H54 (cell line): ENCODE data around the gene RFWD3.

Experiments
- DNase-seq: peaks from one replicate; pipeline ENCODE4 v3.0.0; 2011; ENCODE audit warnings: low spot score, mixed read lengths; ENCODE audit not compliant: insufficient read length
- FAIRE-seq: peaks from 3 replicates; lab custom pipeline; 2011; peaks lifted over from hg19 to GRCh38; lab: Jason Lieb, UNC
- POLR2A ChIP-seq: IDR thresholded peaks from 2 replicates; pipeline ENCODE4 v1.6.1; 2011; ENCODE audit warnings: low read depth, mild to moderate bottlenecking, low read length

Gene RFWD3

GRCh38 chr16:74652249-74652648 is 14.4 kb downstream of the RFWD3 start:
- DNase-seq (no peak), FAIRE-seq (no peak)
- no peak for TF ChIP-seq POLR2A

DNA sequence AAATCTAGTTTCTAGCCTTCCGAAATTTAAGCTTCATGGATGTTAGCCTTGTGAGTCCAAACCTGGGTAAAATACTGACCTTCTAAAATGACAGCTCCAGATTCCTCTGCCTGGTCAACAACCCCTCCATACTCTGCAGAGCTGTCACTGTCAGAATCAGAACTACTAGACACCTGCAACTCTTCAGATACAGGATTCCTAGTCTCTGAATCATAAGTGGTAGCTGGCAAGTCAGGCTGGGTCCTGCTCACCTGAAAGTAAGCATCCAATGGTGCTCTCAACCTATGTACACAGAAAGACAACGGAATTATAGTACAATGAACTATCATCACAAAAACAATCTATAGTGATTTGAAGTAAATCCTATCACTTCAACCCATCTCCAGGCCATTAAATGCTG is 14.8 kb downstream of the RFWD3 start:
- TF ChIP-seq POLR2A = no peak
- DNase-seq (no peak), FAIRE-seq (no peak)

DNA sequence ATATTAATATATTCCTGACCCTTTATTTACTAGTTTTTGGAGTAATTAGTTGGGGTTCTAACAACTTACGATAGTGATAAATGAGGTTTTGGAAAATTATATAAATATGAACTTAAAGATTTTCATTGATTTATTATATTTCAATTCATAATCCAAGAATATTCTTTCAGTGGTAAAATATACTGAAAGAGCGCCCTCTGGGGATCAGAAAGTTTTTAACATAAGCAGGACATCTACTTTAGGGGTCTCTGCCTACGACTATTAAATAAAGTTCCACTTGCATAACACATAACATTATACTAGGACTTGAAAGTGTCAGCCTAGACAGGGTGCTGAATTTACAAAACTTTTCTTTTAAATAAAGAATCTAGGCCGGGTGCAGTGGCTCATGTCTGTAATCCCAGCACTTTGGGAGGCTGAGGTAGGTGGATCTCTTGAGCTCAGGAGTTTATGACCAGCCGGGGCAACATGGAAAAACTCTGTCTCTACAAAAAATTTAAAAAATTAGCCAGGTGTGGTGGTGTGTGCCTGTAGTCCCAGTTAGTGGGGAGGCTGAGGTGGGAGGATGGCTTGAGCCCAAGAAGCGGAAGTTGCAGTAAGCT is 15.6 kb downstream of the RFWD3 start:
- TF ChIP-seq POLR2A = no peak
- DNase-seq = no peak
- no peak for FAIRE-seq

DNA sequence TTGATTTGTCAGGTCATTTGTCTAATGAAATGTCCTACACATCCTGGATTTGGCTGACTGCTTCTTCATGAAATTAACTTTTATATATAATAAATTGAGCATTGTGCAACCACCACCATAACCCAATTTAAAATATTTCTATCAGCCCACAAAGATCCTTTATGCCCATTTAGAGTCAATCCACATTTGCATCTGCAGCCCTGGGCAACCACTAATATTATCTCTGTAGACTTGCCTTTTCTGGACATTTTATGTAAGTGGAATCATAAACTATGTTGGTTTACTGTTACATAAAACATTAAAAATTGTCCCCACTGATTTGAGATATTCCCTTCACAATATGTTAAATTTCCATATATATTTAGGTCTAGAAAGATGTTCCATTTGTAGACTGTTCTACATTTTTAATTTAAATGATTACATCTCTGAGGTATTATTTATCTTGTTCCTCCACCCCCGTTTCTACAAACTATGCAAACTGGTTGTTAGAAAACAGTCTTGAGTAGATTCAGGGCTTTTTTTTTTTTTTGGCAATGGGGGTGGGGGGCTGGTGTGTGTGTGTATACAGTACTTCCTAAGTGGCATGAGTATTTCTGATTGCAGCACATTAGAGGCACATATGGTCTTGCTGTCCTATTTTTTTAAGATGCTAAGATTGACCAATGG is 16.7 kb downstream of the RFWD3 start:
- DNase-seq (no peak), FAIRE-seq (no peak)
- TF ChIP-seq POLR2A = no peak

- FAIRE-seq (no peak), DNase-seq (no peak)
- TF ChIP-seq POLR2A = no peak
Measured at GRCh38 chr16:74641969-74642368, 24.7 kb downstream of the RFWD3 start.

- FAIRE-seq (no peak), DNase-seq (no peak)
- TF ChIP-seq POLR2A = no peak
Measured at GRCh38 chr16:74637742-74638453, 28.8 kb downstream of the RFWD3 start.

- DNase-seq = no peak
- no peak for FAIRE-seq
- TF ChIP-seq POLR2A = no peak
Measured at GRCh38 chr16:74635303-74635702, 31.4 kb downstream of the RFWD3 start.

GRCh38 chr16:74633686-74634085 is 33.0 kb downstream of the RFWD3 start:
- FAIRE-seq (no peak), DNase-seq (no peak)
- TF ChIP-seq POLR2A = no peak

DNA sequence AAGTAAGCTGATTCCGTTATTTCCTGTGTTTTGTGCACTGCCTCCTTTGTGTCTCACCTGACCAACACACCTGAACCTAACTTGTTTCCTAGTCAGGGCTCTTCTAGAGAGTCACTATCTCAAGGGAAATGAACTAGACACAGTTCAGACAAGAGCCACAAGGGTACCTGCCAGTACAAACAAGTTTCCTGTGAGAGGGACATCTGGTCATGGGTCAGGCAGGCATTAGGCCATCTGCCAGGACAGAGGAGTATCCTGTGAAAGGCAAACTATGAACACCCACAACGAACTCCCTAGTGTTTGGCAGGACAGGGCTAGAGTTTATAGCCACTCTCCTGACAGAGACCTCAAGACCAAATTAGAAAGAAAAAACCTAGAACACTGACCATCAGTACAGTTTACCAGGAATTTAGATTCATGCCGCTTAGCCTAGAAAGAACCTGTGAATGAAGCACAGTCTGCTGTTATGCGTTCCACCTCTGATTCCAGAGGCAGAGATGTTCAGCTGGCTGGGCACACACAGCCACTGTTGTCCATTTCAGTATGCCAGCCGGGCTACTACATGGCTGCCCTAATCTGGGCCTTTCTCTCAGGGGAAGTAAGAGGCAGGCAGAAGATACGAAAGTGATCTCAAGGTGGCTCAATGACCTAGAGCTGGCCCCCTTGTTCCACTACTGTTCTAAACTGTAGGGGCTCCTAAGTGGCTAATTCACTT is 39.0 kb downstream of the RFWD3 start:
- no peak for TF ChIP-seq POLR2A
- no peak for DNase-seq
- no peak for FAIRE-seq

GRCh38 chr16:74626741-74627416 is 39.8 kb downstream of the RFWD3 start:
- FAIRE-seq = no peak
- TF ChIP-seq POLR2A = no peak
- no peak for DNase-seq

- FAIRE-seq = no peak
- TF ChIP-seq POLR2A = no peak
- DNase-seq = no peak
Measured at GRCh38 chr16:74625500-74626350, 41.0 kb downstream of the RFWD3 start.

- no peak for TF ChIP-seq POLR2A
- FAIRE-seq (no peak), DNase-seq (no peak)
Measured at GRCh38 chr16:74623839-74624235, 42.8 kb downstream of the RFWD3 start.
